K562 (cell line): ENCODE results near the gene HOXD12. TPM values are rescaled to one million over a fixed set of nuclear protein-coding genes. Genes with fewer than 3 reads are reported as not detected.

Source experiments
- ATAC-seq: fragments of 200-7000 bp; cut with Tn5 transposase; 3 replicates; pipeline ENCODE4 v1.9.1; 2020; ENCODE audit warnings: moderate library complexity
- BruUV-seq: library from RNA; stranded (reverse); fragments of 400-500 nt; replicated peaks from 2 replicates; lab custom pipeline; 2021; lab: Mats Ljungman, UMichigan
- CTCF ChIA-PET: fragments of 300-600 bp; formaldehyde crosslinking; extraction: SDS; loops from one replicate; lab custom pipeline; 2021; ENCODE audit warnings: low intra/inter-chr PET ratio; lab: Yijun Ruan, JAX
- POLR2A ChIA-PET: fragments of 300-600, 350-650 bp; sonication (Branson Sonifier 250); formaldehyde crosslinking; extraction: SDS; loops from one replicate; lab custom pipeline; 2021; ENCODE audit warnings: antibody characterized with exemption, inconsistent platforms; lab: Yijun Ruan, JAX
- DNase-seq, 4 experiments: peaks; one replicate each; pipeline versions ENCODE4 v3.0.0 to v3.0.0-alpha.2; 2011 to 2018; ENCODE audit warnings: low spot score in 3 of 4, mixed read lengths in 3 of 4; ENCODE audit errors: extremely low read depth in 1 of 4
- FAIRE-seq: peaks from 2 replicates; lab custom pipeline; 2011; peaks lifted over from hg19 to GRCh38; lab: Jason Lieb, UNC
- H2AFZ ChIP-seq: 2 replicates; pipeline ENCODE4 v1.6.0; 2011; ENCODE audit warnings: low read depth, low read length, control low read depth, inconsistent platforms
- H3K27ac ChIP-seq: fragments of 200-600 bp; 3 replicates; pipeline ENCODE4 v1.8.0; 2011; ENCODE audit warnings: low read depth, mild to moderate bottlenecking, control low read depth, inconsistent platforms, low read length, moderate library complexity, mixed read lengths; ENCODE audit errors: extremely low read depth
- H3K27me3 ChIP-seq, 2 experiments: fragments of 300-600 bp in 1 of 2; 2 replicates in 1 of 2; 3 replicates in 1 of 2; pipeline versions ENCODE4 v1.6.0 to v1.8.0; 2011; ENCODE audit warnings: inconsistent platforms in 2 of 2, low read length in 2 of 2, mild to moderate bottlenecking in 1 of 2, mixed read lengths in 1 of 2, moderate library complexity in 1 of 2; ENCODE audit not compliant: control insufficient read depth in 2 of 2, insufficient read depth in 2 of 2
- H3K36me3 ChIP-seq: fragments of 300-600 bp; 3 replicates; pipeline ENCODE4 v1.8.0; 2011; ENCODE audit warnings: mild to moderate bottlenecking, low read length, inconsistent platforms; ENCODE audit not compliant: control insufficient read depth, insufficient read depth
- H3K4me1 ChIP-seq, 2 experiments: fragments of 200-600 bp in 1 of 2; replicated peaks in 1 of 2; 2 replicates in 1 of 2; 3 replicates in 1 of 2; pipeline versions ENCODE4 v1.5.1 to v1.8.0; 2011; ENCODE audit warnings: inconsistent platforms in 2 of 2, low read length in 2 of 2, mild to moderate bottlenecking in 1 of 2, mixed read lengths in 1 of 2, moderate library complexity in 1 of 2; ENCODE audit not compliant: control insufficient read depth in 2 of 2, insufficient read depth in 2 of 2
- H3K4me2 ChIP-seq: 2 replicates; pipeline ENCODE4 v1.6.1; 2011; ENCODE audit warnings: low read length, control low read depth, inconsistent platforms, mixed read lengths; ENCODE audit not compliant: insufficient read depth
- H3K4me3 ChIP-seq: fragments of 200-600 bp; sonication (generic), shearing (Covaris generic); 2 replicates; pipeline ENCODE4 v1.5.1; 2016; ENCODE audit warnings: control low read depth, inconsistent platforms
- H3K79me2 ChIP-seq: fragments of 200-600 bp; 3 replicates; pipeline ENCODE4 v1.8.0; 2011; ENCODE audit warnings: low read length, inconsistent platforms; ENCODE audit not compliant: control insufficient read depth, insufficient read depth
- H3K9ac ChIP-seq, 2 experiments: 2 replicates each; pipeline versions ENCODE4 v1.6.0 to v1.6.1; 2011; ENCODE audit warnings: low read depth in 2 of 2, low read length in 2 of 2, control low read depth in 1 of 2, inconsistent platforms in 1 of 2, mild to moderate bottlenecking in 1 of 2, mixed read lengths in 1 of 2; ENCODE audit not compliant: insufficient read depth in 1 of 2
- H3K9me1 ChIP-seq: one replicate; pipeline ENCODE4 v1.6.0; 2011; ENCODE audit warnings: inconsistent platforms, mild to moderate bottlenecking, low read length, moderate library complexity; ENCODE audit not compliant: control insufficient read depth, insufficient read depth
- H3K9me3 ChIP-seq: replicated peaks from 2 replicates; pipeline ENCODE4 v1.5.1; 2011; ENCODE audit warnings: low read depth, low read length, inconsistent platforms; ENCODE audit not compliant: control insufficient read depth, insufficient read depth
- H4K20me1 ChIP-seq: replicated peaks from 2 replicates; pipeline ENCODE4 v1.6.1; 2011; ENCODE audit warnings: low read length, inconsistent platforms, mixed read lengths; ENCODE audit not compliant: control insufficient read depth, insufficient read depth
- BMI1 ChIP-seq: fragments of 150-350 bp; IDR thresholded peaks from 2 replicates; pipeline ENCODE4 v1.6.1; 2014; ENCODE audit warnings: low read length
- ZNF146 ChIP-seq: IDR thresholded peaks from one replicate; pipeline ENCODE4 v1.6.1; 2018; ENCODE audit warnings: missing compliant biosample characterization; ENCODE audit not compliant: unreplicated experiment
- ZNF644 ChIP-seq: fragments of 200-800 bp; sonication (Bioruptor generic); IDR thresholded peaks from 2 replicates; pipeline ENCODE4 v1.6.1; 2016; ENCODE audit warnings: low read depth, missing genetic modification characterization, missing compliant biosample characterization
- WGBS: fragments of 100-300 bp; shearing (Covaris generic); methylation state at CpG from one replicate; pipeline ENCODE4 v1.1.6; 2016; ENCODE audit warnings: low coverage, mixed read lengths; ENCODE audit not compliant: insufficient coverage; ENCODE audit errors: missing lambda C conversion rate; 5-methylcytosine and 5-hydroxymethylcytosine counted together
- in situ Hi-C: fragments of 300-500 bp; cut with MboI; formaldehyde crosslinking; loops from 4 replicates; pipeline ENCODE4 v1.15.0; 2018; ENCODE audit warnings: inconsistent platforms, mixed read lengths
- intact Hi-C: fragments of 100-400 bp; cut with micrococcal nuclease; formaldehyde crosslinking; loops from 2 replicates; pipeline ENCODE4 v1.14.2; 2022
- polyA plus RNA-seq, 8 experiments: library from polyadenylated mRNA; depleted of rRNA in 4 of 8; stranded (reverse) in 5 of 8; unstranded in 3 of 8; fragments of >200 nt; fragmentation: Nextera tagmentation in 2 of 8; fragmentation: Illumina TruSeq in 1 of 8; extraction: Ambion mirVana in 2 of 8; extraction: Trizol in 1 of 8; gene quantifications; 2 replicates each; pipeline versions ENCODE4 v1.2.1 to v1.2.3, GENCODE V29; 2011 to 2014; ENCODE audit warnings: inconsistent platforms in 1 of 8, missing spikeins in 1 of 8
- total RNA-seq, 7 experiments: library from RNA; depleted of rRNA in 6 of 7; stranded (reverse); fragments of >200 nt in 6 of 7; fragmentation: Illumina TruSeq in 2 of 7; extraction: Trizol in 2 of 7; gene quantifications; 2 replicates each; pipeline versions ENCODE4 v1.2.1 to v1.2.3, GENCODE V29; 2011 to 2021; ENCODE audit warnings: low replicate concordance in 1 of 7
- TF ChIP-seq, protein P1 (sequence below), 2 experiments: fragments of 450-650 bp in 1 of 2; IDR thresholded peaks; 2 replicates each; pipeline ENCODE4 v1.6.1; 2011 to 2017; ENCODE audit warnings: low read depth in 2 of 2, antibody characterized with exemption in 1 of 2, borderline replicate concordance in 1 of 2, low read length in 1 of 2, mild to moderate bottlenecking in 1 of 2, mixed read lengths in 1 of 2; ENCODE audit not compliant: control insufficient read depth in 1 of 2

HOXD12 gene
- total and polyA plus RNA-seq, 9 of the 15 experiments (the other 6 are each of a cell fraction or from before 2014, with no cell fraction given) = not detected

DNA sequence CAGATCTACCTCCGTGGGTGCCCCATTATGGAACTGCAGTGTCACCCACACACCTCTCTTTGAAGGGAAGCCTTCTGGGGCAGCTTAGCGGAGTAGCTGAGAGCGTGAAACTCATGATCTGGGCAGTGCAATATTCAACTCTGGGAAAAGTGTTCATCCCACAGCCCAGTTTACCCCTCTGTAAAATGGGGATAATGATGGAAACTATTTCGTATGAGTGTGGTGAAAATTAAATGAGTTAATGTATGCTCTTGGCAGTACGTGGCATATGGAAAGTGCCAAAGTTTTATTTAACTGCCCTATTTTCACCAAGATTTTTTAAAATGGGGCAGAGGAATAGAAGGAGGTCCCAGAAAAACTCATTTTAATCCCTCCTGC lies 27.3 kb upstream of the HOXD12 start (continued):
- no peak for TF ChIP-seq ZNF146 (CRISPR knock-in tag)

DNA sequence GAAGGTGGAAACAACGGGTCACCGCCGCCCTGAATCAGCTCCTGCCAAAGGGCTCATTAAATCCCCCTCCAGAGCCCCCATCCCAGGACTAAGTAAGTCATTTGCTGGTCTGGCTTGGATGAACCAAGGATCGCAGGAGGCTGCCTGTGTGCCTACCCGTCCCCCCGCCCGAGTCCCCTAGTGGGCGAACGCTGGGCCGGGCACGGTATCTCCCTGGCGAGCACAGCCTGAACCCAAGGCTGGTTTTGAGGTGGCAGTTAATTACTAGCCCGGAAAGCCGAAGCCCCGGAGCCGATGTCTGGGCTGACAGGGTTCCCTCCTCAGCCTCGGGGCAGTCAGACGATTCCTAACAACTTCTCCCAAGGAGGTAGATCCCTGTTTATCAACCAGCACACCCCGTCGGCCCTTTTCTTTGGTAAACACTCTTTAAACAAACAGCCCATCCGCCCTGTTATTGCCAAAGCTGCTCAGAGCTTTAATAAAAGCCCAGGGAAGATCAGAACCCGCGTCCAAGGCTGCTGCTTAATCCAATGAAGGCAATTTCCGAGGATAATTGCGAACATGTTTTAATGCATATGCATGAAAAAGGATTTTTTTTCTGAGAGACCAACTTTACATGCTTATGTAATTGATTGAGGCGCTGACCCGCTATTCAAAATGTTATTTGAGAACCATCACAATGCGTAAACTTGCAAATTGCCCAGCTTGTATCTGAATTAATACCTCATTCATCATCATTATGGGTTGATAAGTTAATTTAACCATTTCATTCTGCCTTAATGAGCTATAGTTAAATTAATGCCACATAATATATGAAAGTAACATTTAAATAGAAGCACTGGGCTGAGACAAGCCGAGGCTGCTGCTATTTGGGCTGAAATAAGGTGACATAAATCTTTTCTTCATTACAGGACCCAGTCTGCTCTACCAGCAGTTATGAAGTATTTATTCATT lies 26.4 kb upstream of the HOXD12 start:
- FAIRE-seq (no peak), ATAC-seq (no peak), DNase-seq (no peak)
- Histone ChIP-seq H3K9me3 (no peaks in the 10 kb centered on the region), H4K20me1 (no peaks in the 10 kb centered on the region; the same call in 1 of the 2 replicates), H3K36me3 (no peaks in the 10 kb centered on the region), H3K4me3 (no peak overlapping the region), H3K79me2 (no peaks in the 10 kb centered on the region), H3K4me1 (peaks cover 3 to 13% of the 10 kb centered on the region in 2 experiments; a peak in 2 of 5 replicates), H3K9ac (no peak overlapping the region), H3K9me1 (no peaks in the 10 kb centered on the region), H2AFZ (no peak overlapping the region), H3K27me3 (peaks cover 68% of the 10 kb centered on the region in 2 experiments), H3K4me2 (no peak overlapping the region), H3K27ac (no peak overlapping the region)
- TF ChIP-seq ZNF644 (tag) (no peak), BMI1 (0 out of 2 replicates have a peak, but pooled peaks have one; percentile 18)
- TF ChIP-seq, protein P1, sequence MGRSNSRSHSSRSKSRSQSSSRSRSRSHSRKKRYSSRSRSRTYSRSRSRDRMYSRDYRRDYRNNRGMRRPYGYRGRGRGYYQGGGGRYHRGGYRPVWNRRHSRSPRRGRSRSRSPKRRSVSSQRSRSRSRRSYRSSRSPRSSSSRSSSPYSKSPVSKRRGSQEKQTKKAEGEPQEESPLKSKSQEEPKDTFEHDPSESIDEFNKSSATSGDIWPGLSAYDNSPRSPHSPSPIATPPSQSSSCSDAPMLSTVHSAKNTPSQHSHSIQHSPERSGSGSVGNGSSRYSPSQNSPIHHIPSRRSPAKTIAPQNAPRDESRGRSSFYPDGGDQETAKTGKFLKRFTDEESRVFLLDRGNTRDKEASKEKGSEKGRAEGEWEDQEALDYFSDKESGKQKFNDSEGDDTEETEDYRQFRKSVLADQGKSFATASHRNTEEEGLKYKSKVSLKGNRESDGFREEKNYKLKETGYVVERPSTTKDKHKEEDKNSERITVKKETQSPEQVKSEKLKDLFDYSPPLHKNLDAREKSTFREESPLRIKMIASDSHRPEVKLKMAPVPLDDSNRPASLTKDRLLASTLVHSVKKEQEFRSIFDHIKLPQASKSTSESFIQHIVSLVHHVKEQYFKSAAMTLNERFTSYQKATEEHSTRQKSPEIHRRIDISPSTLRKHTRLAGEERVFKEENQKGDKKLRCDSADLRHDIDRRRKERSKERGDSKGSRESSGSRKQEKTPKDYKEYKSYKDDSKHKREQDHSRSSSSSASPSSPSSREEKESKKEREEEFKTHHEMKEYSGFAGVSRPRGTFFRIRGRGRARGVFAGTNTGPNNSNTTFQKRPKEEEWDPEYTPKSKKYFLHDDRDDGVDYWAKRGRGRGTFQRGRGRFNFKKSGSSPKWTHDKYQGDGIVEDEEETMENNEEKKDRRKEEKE (IDR thresholded peaks at IDR 0.05; ENCODE audit: borderline replicate concordance in 1 of 2, control insufficient read depth in 1 of 2, low read depth in 2 of 2, low read length in 1 of 2) = no peak
- CTCF ChIA-PET = no interaction called here
- no TSS peak for BruUV-seq
- POLR2A ChIA-PET = interaction anchor here (0.7 kb wide), 1 partner anchor 745 kb away, joined by 4 read pairs; no protein-coding TSS in a partner anchor
- WGBS = 17% methylated on average over 29 of the region's 29 CpGs
- in situ Hi-C loops = loop anchor here (10.0 kb wide), 1 partner anchor 388 kb away; no protein-coding TSS in a partner anchor
- intact Hi-C loops = loop anchor here (10.0 kb wide), 1 partner anchor 208 kb away; no protein-coding TSS in a partner anchor
